ENCODE results near the gene NRG3.
A peak's percentile ranks its signal among the peaks of the same experiment; 100 is the strongest.

Gene NRG3

DNA sequence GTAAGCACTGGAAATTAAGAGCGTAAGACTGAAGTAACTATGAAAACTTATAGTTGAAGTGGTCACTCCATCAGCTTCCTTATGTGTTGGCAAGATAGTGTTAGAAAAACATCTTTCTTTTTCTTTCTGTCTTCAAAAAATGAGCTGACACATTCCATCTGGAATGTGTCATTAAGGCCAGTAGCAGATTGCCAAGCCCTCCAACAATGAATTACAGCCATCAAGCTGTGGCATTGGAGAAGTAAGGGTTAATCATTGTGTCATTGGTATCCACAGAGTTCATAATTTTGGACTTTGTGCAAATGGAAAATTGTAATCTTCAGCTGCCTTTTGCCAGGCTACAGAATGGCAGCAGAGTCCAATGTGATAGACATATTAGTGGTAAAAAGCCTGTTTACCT is 926.3 kb downstream of the NRG3 start:
- TF ChIP-seq, protein P1, sequence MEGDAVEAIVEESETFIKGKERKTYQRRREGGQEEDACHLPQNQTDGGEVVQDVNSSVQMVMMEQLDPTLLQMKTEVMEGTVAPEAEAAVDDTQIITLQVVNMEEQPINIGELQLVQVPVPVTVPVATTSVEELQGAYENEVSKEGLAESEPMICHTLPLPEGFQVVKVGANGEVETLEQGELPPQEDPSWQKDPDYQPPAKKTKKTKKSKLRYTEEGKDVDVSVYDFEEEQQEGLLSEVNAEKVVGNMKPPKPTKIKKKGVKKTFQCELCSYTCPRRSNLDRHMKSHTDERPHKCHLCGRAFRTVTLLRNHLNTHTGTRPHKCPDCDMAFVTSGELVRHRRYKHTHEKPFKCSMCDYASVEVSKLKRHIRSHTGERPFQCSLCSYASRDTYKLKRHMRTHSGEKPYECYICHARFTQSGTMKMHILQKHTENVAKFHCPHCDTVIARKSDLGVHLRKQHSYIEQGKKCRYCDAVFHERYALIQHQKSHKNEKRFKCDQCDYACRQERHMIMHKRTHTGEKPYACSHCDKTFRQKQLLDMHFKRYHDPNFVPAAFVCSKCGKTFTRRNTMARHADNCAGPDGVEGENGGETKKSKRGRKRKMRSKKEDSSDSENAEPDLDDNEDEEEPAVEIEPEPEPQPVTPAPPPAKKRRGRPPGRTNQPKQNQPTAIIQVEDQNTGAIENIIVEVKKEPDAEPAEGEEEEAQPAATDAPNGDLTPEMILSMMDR (IDR thresholded peaks at IDR 0.05), result no peak

DNA sequence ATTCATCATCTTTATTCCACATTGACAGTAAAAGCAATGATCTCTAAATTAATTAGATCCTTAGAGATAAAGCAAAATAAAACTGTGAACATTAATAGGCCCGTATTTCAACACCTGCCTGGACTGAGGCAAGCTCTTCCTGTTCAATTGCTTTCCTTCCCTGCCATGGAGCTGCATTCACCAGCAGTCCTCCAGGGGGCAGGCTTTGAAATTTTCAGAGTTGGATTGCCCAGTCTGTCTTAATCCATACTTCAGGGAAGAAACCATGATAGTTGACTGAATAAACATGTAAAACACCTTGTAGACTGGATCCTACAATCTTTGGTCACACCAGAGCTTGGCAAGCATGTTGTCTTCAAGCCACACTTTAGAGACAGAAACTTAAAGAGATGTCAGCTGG is 936.6 kb downstream of the NRG3 start:
- TF ChIP-seq, protein P1 (IDR thresholded peaks at IDR 0.05), result peak; percentile 68

DNA sequence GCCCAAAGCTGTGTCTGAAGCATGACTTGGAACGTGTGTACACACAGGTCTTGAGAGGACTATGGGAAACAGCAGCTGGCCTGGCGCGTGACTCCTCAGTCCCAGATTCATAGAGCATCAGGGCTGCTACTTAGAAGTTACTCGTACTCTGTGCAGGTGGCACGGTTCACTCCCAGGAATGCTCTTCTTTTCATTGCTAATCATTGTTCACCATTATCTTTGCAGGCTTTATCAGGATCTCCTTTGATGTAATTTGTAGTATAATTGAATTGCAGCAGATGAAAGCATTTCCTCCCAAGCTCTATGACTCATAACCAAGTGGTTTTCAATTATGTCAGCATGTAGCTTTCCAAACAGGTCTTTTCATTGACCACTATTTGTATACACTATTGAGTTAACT is 938.9 kb downstream of the NRG3 start:
- TF ChIP-seq, protein P1 (IDR thresholded peaks at IDR 0.05), result no peak

DNA sequence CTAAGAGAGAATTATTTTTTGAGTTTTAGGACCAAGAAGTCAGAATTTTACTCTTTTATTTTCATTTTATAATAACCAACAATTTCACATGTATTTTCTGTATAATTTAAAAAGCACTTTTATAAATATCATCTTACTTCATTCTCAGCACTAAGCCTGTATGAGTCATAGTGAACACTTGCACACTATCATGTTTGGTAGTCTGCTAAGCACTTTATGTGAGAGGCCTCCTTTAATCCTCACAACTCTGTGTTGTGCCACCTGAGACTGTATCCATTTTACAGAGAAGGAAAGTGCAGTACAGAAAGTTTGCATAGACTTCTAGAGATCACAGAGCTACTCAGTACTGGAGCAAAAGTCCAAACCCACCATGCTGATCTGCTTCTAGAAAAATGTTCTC is 939.6 kb downstream of the NRG3 start:
- TF ChIP-seq, protein P1 (IDR thresholded peaks at IDR 0.05), result no peak

DNA sequence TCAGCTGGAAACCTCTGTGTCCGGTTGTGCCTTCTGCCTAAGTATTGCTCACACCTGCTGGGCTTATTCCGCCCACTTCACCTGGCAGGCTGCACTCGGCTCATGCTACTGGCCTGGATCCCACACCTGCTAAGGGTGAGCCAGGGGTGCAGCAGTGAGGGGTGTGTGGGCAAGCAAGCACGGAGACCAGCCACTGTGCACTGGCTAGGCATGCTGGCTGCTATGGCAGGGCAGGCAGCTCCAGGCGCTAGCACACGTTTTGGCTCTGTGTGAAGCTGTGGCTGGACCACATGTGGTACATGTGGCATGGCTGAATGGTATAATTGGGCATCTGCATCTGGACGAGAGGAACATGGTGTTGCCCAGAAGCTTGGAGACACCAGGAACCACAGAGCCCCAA is 940.7 kb downstream of the NRG3 start:
- TF ChIP-seq, protein P1 (IDR thresholded peaks at IDR 0.05), result no peak

DNA sequence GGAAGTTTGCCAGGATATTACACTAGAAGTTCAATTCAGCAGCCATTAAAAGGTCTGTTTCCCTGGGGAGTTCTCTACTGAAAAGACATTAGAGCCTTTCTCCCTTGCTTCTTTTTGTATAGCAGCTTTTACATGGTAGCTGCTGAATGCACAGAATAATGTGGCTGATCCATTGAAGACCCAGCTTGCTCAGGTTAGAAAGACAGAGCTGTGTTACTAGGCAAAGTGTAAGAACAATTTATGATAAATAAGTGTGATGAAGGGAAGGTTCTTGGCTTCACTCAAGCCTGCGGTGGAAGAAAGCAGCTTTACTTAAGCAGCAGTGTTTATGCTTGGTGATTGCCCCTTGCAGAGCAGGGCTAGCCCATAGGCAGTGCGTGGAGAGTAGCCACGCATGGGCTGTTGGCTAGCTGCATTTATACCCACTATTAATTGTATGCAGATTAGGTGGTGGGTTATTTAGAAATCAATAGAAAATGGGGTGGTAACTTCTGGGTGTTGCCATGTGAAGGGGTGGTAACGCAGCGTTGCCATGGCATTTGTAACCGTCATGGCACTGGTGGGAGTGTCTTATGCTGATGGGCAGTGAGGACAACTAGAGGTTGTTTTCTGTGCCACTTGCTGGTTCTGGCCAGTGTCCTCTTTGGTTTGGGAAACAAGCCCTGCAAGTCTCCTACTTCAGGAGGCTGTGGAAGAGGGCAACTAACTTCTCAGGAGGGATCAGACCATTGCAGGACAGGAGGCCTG is 942.9 kb downstream of the NRG3 start:
- TF ChIP-seq, protein P1 (IDR thresholded peaks at IDR 0.05), result no peak

DNA sequence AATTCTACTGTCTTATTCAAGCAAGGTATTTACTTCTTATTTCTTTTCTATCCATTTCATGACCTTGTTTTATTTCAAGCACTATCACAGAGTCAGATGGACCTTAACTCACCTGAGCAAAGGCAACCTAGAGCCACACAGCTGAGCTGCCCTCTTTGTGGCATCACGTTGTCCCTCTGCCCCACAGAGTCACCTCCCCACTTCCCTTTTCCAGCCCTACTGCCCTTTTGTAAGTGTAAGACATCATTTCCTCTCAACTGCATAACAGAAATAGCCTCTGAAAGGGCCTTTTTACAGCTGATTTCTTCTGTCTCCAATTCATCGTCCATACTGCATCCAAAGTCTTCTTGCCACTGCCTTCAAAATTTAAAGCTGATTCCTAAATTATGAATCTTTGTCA is 946.0 kb downstream of the NRG3 start:
- TF ChIP-seq, protein P1 (IDR thresholded peaks at IDR 0.05), result no peak

DNA sequence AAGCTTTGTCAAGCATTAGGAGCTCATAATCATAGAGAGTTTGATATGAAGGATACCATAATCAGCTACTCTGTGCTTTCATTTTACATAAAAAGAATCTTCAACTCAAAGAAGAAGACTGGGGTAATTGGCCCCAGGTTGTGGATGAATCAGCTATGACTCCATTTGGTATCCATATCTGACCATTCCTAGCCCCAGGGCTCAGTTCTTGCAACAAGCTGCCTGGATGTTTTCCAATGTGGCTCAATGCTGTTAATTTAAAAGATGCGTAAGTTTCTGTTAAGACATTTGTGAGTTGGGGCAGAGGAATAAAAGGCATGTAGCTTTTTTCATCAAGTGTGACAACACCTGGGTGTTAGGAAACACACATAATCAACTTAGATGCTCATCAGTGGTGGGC is 951.1 kb downstream of the NRG3 start:
- TF ChIP-seq, protein P1 (IDR thresholded peaks at IDR 0.05), result no peak

Data from LNCAP (cell line).